RCC 7860 (cell line): ENCODE measurements around the gene ELF5.

Experiments
- DNase-seq: peaks from one replicate; pipeline ENCODE4 v3.0.0-alpha.2; 2015; ENCODE audit warnings: low spot score
- FAIRE-seq: peaks from 2 replicates; lab custom pipeline; 2012; peaks lifted over from hg19 to GRCh38; lab: Jason Lieb, UNC

Gene ELF5

DNA sequence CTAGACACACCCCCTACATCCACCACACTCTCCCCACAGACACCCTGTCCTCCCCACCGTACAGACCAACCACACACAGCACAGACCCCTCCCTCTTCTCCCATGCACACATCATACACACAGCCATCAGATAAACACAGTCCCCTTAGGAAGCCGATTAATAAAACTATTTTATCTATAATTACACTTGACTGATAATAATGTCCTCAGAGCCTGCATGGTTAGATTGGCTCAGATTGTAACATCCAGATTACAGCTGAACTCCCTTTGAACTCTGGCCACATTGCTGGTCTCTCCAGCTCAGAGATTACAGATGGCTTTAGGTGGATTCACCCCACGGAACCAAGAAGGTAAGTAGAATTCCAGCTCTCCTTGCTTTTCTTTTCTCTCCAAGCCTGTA is 9.5 kb upstream of the ELF5 start:
- no peak for DNase-seq
- no peak for FAIRE-seq

DNA sequence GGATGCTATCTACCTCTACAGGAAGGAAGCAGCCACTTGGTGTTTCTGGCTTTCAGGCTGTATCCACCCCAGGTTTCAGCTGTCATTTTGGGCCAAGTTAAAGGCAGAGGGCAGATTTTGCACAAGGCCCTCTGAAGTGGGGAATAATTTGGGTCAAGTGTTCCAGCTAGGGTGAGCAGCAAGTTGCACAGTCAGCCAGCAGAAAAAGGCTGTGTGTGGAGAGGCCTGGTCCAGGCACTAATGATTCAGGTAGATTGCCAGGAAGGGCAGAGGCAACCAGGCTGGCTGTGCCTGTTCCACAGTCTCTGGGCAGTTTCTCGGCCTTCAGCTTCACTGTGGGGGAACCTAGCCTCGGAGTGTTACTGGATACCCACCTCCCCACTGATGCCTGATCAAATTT is 8.6 kb upstream of the ELF5 start:
- no peak for FAIRE-seq
- no peak for DNase-seq

DNA sequence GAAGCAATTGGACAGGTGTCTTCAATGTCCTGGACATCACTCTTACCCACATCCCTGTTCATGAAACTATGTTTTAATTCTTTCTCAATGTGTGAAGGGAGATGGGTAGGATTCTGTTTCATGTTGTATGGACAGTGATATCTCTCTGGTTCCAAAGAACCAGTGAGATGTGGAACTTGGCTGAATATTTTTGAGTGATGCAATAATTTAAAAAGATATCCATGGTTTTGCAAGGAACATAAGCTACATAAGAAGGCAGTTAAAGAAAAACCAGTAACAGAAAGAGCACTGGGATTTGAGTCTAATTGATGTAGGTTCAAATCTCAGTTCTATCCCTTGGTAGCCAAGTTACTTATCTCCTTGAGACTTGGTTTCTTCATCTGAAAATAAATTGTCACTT is 7.7 kb upstream of the ELF5 start:
- no peak for FAIRE-seq

DNA sequence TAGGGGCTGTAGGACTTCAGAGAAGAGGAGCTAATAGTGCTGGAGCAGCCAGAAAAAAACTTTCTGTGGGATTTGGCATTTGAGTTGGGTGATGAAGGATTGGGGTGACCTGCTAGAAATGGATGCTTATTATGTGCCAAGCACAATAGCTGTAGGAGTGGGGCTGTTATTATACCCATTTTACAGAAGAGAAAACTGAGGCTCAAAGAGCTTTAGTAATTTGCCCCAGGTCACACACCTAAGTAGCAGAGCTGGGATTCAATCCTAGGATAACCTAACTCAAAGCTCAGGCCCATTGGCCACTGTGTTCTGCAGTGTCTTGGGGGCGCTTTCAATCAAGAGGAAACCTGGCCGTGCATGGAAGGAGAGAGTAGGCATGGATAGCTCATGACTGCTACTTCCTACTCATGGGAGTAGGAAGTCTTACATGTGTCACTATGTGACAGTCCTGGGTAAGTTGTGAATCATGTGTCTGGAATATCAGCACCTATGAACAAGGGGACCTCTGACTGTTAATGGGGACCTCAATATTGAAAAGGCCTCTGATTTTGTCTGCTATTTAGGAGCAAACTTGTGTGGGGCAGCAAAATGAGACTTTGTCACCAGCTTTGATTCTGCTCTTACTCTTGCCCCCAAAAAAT is 6.1 kb upstream of the ELF5 start:
- DNase-seq (no peak), FAIRE-seq (no peak)

More for the DNA sequence above, 7.7 kb upstream of the ELF5 start:
- no peak for DNase-seq

DNA sequence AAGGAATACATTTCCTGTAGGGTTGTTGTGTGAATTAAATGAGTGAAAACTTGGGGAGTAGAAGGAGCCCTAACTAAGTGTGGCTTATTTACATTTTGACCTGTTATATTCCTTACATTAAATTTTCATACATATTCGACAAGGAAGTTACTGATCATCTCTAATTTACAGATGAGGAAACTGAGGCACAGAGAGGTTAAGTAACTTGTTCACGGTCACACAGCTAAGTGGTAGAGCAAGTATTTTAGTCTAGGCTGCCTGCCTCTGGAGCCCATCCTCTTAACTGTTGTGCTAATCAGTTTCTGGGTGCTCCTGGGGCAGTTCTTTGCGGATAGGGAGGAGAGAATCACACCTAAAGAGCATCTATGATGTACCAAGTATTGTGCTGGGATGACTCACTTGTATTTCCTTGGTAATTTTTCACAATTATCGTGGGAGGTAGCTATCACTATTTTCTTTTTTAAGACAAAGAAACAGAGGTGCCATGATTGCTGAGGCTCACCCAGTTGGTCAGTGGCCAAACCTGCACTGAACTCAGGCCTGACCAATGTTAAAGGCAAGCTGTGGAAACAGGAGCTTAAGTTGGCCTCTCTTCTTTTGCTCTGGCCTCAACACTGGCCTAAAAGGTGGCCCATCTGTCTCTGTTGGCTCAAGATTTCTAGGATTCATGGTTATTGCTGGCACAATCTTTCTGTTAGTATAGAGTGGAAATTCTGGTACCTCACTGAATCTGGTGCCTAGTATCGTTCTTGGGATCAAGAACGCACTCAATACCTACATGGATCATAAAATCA is 2.9 kb upstream of the ELF5 start:
- DNase-seq (no peak), FAIRE-seq (no peak)

DNA sequence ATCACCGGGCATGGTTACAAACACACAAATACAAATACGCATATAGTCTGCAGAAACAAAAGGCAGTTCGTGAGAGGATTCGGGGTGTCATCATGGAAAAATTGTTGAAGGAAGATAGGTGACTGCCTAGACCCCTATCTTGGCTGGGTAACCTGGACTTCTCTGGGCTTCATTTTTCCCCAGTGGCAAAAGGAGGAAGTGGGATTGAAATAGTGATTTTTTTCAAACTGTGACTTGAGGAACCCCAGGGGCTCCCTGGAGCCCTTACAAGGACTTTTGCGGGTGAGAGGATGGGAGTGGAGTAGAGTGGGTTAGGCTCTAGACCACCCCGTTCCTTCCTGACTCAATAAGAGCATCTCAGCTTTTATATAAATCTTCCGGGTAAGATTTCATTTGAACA is 1.0 kb upstream of the ELF5 start:
- FAIRE-seq (no peak), DNase-seq (no peak)

DNA sequence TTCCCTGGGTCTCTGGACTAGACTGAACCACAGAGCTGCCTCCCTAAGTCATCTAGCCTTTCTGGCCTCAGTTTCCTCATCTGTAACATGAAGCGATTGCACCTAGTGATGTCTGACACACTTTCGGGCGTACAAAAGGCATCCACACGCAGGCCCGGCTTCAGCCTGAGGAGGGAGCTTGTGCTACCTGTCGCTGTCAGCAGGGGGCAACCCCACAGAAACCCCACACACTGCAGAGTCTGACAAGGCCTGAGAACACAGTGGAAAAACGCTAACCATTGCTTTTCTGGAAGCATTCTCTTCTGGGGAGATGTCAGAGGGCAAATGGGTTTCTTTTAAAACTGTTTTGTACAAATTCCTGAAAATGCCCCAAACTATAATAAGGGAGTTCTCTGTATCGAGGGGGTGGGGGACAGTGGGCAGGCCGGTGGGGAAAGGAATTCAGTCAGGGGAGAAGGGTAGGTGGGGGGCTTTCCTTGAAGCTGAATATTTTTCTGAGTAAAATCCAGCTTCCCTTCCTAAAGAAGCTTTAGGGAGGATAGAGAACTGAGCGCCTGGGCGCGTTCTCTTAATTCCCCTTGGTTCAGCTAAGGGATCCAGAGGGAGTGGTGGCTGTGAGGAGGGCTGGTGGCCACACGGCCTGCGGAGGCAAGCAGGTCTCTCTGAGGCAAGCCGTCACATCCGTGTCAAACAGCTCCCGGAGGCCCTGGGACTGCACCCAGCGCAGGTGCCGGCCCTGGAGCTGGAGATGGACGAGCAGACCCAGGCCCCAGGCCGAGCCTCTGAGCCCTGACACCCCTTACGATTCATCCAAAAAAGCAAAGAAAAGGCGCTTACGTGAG is 533 bp downstream of the ELF5 start:
- FAIRE-seq (no peak), DNase-seq (peak; percentile 22)

DNA sequence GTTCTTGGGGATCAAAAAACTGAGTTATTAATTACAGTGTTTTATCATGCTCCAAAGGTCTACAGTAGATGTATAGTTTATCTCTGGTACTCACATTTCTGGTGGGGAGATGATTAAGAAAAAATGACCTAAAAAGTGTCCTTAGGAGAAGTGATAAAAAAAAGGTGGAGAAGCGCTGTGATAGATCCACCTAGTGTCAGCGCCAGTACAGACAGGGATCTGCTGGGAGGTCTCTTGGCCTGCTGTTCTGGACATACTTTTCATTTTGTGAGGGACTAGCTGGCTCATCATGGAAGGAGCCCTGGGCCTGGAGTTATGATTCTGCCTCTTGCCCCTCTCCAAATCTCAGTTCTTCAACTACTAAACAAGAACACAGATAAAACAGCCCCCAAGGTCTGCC is 2.9 kb downstream of the ELF5 start:
- FAIRE-seq (no peak), DNase-seq (no peak)

DNA sequence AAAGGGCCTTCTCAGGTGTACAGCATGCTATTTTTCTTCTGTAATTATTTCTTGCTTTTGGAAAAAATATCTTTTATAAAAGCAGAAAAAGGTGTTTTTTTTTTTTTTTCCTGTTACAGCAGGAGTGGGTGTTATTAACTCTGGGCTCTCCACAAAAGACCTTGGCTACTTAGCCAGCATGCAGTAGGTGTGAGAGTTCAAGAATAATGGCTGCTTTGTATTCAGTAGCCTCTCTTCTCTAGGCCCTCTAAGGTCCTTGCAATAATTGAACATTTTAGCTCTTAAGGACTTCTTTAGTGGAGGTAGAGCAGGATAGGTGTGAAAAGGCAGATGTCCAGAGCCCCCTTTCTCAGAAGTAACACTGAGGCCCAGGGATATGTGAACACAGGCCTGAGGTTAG is 3.4 kb downstream of the ELF5 start:
- FAIRE-seq, result no peak
- DNase-seq, result no peak

DNA sequence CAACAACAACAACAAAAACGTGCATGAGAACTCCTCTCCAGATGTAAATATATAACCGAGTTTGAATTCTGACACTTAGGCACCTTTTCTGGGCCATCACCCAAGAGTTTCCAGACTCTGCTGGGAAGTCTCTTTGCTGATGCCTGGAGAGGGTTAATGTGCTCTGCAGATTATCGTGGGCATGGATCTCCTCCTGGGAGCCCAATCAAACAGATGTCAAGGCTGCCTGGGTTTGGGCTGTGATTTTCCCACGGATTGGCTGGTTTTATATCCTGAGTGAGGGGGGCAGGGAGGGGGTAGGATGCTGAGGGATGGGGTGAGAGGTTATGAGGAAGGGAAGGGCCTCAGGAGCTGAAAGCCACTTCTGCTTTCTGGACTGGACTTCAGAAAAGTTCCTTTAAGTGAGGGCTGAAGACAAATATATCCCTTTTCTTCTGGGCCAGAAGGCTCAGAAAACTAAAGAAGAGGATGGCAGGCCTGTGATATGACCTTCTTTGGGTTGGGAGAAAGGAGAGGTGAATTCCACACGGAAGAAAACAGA is 4.2 kb downstream of the ELF5 start:
- FAIRE-seq (no peak), DNase-seq (no peak)

DNA sequence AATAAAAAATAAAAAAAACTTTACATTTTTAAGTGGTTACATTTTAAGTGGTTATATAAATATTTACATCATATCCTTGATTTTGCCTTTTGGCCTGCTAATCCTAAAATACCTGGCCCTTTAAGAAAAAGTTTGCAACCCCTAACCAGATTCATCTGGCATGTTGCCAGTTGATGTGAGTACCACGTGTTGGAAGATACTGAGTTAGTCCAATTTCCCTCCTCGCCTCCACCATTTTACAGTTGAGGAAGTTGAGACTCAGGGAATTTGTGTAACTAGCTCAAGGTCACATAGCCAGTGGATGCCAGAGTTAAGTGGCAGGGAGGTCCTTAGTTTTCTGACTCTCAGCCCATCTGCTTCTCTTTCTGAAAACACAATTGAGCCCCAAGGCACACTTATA is 5.1 kb downstream of the ELF5 start:
- DNase-seq (no peak), FAIRE-seq (no peak)

DNA sequence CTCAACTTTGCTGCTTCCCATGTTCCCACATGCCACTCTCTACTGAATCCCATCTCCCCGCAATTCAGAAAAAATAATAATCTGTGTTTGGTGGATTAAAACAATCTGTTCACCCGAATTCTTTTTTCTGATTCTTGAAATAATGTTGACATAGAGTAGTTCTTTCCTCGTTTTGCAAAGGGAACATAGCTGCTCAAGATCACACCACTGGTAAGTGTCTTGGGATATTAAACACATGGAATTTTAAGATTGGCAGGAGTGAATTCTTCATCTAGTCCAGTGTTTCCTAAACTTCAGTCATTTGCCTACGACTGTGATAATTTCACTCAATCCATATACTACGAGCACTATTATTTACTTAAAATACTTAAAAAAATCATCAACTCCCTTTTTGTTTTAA is 6.0 kb downstream of the ELF5 start:
- DNase-seq (no peak), FAIRE-seq (no peak)

DNA sequence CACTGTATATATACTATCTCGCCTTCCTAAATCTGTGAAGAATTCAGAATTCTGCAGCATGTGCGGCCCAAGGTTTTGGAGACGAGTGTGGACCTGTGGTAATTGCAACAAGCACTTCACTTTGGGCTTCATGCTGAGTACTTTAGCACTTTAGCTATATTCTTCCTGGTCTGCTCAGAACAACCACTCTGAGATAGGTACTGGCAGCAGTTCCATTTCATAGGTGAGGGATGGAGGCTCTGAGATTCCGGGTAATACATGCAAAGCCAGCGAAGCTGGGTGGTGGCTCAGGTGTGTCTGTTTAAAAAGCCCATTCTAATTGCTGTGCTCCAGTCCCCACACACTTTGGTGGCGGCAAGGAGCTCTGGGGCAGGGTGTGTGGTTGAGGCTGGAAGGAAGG is 6.4 kb downstream of the ELF5 start:
- no peak for DNase-seq
- FAIRE-seq, result no peak

DNA sequence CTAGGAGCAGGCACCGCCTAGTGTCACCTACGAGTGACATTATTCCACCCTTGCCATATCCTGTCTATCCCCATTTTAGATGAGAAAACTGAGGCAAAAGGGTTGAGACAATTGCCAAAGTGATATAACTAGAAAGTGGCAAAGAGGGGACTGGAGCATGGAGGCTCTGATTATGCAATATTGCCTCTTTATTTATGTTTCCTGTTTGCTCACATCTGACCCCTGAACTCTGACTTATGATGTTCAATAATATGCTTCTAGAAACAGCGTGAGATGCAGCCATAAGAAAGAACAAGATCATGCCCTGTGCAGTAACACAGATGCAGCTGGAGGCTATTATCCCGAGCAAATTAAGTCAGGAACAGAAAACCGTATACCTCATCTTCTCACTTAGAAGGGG is 7.7 kb downstream of the ELF5 start:
- FAIRE-seq (no peak), DNase-seq (no peak)

DNA sequence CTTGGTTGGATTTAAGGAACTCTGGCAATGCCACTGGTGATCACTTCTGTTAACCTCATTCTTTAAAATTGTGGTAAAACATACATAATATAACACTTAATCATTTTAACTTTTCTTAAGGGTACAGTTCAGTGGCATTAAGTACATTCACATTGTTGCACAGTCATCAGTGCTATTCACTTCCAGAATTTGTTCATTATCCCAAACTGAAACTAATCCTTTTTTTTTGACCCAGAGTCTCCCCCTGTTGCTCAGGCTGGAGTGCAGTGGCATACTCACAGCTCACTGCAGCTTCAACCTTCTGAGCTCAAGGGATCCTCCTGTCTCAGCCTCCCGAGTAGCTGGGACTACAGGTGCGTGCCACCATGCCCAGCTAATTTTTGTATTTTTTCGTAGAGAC is 10.6 kb downstream of the ELF5 start:
- DNase-seq (no peak), FAIRE-seq (no peak)

DNA sequence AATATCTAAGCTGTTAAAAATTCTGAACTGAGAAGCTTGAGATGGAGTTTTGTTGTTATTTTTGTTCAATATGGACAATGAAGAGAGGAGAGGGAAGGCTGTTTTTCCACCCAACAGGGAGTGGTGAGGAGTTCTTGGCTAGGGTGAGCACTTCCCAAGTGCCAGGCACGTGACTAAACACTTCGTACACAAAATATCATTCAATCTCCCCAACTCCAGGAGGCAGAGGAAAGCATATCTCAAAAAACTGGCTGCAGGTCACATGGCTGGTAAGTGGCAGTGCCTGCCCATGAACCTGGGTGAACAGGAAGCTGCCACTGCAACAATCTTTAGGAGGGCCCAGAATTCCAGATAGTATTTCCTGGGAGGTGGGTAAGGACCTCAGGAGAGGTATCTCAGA is 11.6 kb downstream of the ELF5 start:
- FAIRE-seq (no peak), DNase-seq (peak; percentile 18)

DNA sequence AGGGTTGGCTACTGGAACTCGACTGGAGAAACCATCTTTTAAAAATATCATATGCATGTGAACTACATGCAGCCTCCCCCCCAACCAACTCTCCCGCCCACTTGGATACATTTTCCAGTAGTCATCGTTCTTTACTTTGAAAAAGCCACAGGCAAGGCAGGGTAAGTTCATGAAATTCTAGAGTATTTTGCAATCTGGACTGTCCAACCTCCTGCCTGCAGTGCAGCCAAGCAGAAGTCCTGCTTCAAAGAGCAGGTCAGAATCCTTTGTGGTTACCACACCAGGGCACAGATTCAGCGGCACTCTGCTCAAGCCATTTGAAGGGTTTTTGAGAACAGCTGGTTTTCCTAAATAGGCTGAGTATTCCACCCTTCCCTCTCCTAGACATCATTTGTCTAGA is 12.1 kb downstream of the ELF5 start:
- peak; percentile 82 for DNase-seq
- peak; percentile 93 for FAIRE-seq

DNA sequence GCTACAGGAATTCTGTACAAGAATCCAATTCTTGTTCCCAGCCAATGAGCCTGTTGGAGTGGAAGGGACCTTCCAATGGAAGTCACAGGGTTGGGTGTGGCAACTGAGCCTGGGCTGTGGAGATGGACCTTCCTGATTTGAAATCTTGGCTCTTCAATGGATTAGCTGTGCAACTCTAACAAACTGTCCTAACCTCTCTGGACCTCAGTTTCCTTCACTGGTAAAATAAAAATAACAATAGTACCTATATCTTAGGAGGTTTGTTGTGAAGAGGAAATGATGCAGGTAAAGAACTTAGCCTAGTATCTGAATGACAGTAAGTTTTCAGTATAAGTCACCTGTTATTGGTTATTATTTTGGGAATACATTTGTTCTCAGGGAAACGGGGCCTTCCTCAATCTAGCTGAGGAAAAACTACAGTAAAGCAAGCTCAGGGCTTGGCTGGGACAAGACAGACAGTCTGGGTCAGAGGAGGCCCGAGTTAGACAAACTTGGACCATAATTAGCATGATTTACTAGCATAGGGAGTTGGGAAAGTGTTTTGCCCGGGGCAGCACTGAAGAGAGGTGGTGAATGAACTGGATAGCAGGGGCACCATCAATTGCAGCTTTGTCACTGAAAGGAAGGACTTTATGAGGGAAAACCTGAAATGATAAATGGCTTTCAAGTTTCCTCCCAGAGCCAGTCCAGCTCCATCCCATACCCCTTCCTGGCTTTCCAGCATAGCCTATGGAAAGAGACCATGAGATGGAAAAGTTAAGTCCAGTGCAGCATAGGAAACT is 13.7 kb downstream of the ELF5 start:
- FAIRE-seq (no peak), DNase-seq (no peak)

DNA sequence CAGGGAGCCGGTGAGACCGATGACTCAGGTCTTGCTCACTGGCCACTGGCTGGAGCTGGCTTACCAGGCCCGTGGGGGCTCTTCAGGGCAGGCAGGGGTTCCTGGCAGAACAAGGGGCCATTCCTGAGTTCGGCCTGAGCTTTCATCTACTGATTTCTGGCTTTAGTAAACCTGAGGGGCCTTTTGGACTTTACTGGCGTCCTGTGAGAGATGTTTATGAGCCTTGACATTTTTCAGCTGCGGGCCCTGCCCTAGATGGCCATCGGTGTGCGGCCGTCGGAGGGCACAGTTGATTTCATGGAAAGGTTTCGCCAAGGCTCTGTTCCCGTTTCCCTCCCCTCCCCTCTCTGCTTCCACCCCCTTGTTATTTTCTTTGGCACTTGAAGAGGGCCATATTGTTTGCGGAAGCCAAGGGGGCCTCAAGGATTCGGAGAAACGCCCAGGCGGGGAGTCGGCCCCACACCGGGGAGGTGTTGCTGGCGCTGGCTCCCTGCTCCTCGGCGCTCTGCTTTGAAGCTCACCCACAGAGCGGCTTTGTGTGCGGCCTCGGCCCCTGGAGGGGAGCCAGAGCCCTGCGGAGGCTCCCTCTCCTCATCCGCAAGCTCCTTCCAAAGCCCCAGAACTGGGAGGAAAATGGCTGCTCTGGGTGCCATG is 17.7 kb downstream of the ELF5 start:
- peak; percentile 34 for DNase-seq
- FAIRE-seq, result no peak

DNA sequence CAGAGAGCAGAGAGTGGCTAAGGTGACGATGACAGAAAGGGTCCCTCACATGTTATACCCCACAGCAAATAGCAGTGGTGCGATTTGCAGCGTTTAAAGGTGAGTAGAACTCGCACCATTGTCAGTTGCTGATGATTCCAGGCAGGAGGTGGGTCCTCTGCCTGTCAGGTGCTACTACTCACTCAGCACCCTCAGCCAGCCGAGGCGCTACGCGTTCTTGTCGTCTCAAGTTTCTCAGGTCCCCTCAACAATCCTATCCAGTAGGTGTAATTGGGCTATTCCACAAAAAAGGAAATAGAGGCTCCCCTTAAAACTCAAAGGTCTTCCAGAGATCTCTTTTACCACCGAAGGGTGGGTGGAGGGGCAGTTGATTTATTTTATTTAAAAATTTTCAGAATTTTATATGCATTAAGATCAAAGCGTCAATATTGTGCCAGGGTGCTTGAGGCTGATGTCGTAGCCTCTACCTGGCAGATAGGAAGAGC is 18.3 kb downstream of the ELF5 start:
- no peak for DNase-seq
- FAIRE-seq, result no peak
